ENCODE data around the gene ARPP21.

DNA sequence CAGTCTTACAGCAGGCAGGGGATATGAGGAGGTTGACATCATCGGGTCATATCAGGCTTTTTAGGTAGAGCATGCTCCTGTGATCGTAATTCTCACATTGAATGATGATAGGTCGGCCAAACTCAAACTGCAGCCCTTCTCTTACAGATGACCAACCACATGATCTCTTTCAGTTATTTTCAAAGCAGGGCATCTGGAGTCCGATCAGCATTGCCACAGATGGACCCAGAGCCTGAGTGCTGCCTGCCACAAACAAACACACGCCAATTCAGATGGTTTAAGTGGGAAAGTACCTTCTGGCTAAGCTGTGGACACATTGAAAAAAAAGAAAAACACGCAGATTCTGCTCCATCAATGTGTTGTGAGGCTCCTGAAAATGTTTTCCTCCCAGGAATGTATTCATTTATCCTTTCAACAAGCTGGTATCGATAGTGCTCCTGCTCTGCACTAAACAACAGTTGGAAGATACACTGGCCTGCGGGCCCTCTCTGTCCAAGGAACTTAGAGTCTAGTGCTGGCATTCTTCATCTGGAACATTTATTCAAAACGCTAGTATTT is 31.2 kb downstream of the ARPP21 start:
- TF ChIP-seq, protein P1, sequence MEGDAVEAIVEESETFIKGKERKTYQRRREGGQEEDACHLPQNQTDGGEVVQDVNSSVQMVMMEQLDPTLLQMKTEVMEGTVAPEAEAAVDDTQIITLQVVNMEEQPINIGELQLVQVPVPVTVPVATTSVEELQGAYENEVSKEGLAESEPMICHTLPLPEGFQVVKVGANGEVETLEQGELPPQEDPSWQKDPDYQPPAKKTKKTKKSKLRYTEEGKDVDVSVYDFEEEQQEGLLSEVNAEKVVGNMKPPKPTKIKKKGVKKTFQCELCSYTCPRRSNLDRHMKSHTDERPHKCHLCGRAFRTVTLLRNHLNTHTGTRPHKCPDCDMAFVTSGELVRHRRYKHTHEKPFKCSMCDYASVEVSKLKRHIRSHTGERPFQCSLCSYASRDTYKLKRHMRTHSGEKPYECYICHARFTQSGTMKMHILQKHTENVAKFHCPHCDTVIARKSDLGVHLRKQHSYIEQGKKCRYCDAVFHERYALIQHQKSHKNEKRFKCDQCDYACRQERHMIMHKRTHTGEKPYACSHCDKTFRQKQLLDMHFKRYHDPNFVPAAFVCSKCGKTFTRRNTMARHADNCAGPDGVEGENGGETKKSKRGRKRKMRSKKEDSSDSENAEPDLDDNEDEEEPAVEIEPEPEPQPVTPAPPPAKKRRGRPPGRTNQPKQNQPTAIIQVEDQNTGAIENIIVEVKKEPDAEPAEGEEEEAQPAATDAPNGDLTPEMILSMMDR (IDR thresholded peaks at IDR 0.05) = no peak
- no peak for TF ChIP-seq POLR2A (IDR thresholded peaks at IDR 0.05)

Data from esophagus squamous epithelium (tissue), 4 donors.